NCI-H82 treated with DMSO at 0.1 percent for 48 hours (cell line): ENCODE measurements around the gene NUPR2.
"Not testable (repeated sequence)": the region's sequence is repeated elsewhere in the genome, so short reads cannot be mapped to it uniquely, and the experiment has no call there.

Experiments used
- DNase-seq: peaks from one replicate; lab custom pipeline; 2025; ENCODE audit not compliant: unreplicated experiment; lab: John Stamatoyannopoulos, UW

Gene NUPR2

DNA sequence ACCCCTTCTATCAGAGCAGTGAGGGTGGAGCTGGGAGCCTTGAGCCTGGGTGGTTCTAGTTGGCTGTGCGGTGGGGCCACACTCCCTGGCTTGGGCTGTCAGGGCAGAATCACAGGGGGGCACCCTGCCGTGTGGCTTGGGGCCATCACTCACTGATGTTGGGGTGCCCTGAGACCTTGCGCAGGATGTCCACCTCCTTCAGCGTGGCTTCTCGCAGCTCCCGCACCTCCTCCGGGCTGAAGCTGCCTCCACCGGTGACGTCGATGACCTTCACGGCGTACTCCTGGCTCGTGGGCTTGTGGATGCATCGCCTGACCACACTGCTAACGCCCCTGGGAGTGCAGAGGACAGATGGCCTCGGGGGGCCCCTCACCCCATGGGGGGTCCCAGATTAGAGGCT, 28.8 kb downstream of the NUPR2 start:
- DNase-seq: no peak

GRCh38 chr7:56086761-56087160, 29.5 kb downstream of the NUPR2 start:
- no peak for DNase-seq

- DNase-seq: no peak
These were observed 32.9 kb downstream of the NUPR2 start for GRCh38 chr7:56083150-56083785.

DNA sequence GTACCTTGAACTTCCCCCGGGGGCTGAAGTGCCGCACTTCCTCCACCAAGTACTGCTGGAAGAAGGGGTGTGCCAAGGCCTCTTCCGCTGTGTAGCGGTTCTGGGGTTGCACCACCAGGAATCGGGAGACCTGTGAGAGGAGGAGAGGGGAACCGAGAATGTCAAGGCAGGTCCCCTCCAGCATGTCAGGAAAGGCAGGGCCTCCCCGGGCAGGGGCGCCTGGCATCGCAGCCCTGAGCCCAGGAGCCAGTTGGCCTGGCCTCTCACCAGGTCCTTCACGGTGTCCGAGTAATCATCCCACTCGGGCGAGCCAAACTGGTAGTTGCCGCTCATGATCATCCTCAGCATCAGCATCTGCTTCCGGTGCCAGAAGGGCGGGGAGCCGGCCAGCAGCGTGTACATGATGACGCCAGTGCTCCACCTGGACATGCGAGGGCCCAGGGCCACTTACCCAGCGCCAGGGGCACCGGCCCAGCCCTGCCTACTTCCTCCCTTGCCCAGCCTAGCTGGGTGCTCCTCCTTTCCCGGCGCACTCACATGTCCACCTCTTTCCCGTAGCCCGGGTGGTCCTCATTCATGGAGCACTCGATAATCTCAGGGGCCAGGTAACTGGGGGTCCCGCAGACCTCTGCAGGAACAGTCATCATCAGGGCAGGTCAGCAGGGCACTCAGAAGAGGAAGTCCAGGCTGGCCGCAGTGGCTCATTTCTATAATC, 34.4 kb downstream of the NUPR2 start:
- DNase-seq: no peak

DNA sequence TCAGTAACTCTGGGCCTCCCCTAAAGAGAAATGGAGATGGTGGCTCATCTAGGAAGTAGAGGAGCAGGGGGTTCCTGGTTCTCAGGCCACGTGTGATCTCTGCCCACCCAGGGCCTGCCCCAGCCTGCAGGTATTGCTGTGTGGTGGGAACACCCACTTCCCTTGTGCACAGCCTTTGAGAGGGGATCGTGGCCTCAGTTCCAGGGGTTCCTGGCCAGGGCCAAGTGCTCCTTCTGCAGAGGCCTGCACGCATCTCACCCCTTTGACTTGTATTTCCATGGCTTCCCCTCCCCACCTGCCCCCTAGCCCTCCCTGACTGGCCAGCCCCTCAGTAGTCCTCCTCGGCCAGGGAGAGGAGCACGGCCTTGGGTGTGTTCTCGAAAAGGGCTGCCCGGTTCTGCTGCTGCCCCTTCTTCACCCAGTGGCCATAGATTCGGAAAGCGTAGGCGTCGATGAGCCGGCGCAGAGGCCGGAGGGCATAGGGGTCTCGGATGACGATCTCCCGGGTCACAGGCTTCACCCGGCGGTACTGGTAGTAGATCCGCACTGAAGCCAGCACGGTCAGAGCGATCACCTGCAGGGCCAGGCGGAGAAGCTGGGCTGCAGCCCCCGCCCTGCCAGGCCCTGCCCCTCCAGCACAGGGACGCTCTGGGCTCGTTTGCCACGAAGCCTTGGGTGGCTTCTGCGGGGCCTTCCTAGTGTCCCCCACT, 35.3 kb downstream of the NUPR2 start:
- DNase-seq: not testable (repeated sequence)

GRCh38 chr7:56079450-56080185, 36.6 kb downstream of the NUPR2 start:
- DNase-seq: no peak

- DNase-seq: no peak
These were observed 38.0 kb downstream of the NUPR2 start for GRCh38 chr7:56078196-56078595.

- DNase-seq: no peak
These were observed 38.5 kb downstream of the NUPR2 start for GRCh38 chr7:56077681-56078080.

DNA sequence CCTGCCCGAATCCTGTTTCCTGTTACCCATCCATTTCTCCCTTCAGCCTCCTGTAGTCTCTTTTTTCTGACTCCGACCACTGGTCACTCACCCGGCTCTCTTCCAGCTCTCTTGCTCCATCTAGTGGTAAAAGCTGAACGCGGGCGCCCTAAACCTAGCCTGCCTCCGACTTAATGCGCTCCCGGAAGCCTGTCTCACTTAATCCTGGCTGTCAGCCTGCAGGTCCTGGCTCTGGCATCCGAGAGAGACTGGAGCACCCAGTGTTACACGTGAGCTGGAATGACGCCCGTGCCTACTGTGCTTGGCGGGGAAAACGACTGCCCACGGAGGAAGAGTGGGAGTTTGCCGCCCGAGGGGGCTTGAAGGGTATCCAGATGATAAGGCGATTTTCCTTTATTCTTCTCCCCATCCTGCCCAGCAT, 41.8 kb downstream of the NUPR2 start:
- peak; percentile 85 for DNase-seq

DNA sequence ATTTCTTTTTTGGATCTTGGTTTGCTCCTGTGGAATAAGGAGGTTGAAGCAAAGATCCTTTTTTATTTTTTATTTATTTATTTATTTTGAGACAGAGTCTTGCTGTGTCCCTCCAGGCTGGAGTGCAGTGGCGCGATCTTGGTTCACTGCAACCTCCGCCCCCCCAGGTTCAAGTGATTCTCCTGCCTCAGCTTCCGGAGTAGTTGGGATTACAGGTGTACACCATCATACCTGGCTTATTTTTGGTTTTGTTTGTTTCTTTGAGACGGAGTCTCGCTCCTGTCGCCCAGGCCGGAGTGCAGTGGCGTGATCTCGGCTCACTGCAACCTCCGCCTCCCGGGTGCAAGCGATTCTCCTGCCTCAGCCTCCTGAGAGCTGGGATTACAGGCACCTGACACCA, 49.8 kb downstream of the NUPR2 start:
- DNase-seq: not testable (repeated sequence)
